D721Med (cell line): ENCODE data around the gene CD5L.

Experiments
- DNase-seq: peaks from one replicate; pipeline ENCODE4 v3.0.0; 2011; ENCODE audit warnings: low spot score; ENCODE audit not compliant: insufficient read length
- FAIRE-seq: peaks from 2 replicates; lab custom pipeline; 2011; peaks lifted over from hg19 to GRCh38; lab: Jason Lieb, UNC
- TF ChIP-seq, protein P1 (sequence below): IDR thresholded peaks from 2 replicates; pipeline ENCODE4 v1.5.1; 2012; ENCODE audit warnings: mild to moderate bottlenecking, control low read depth; ENCODE audit not compliant: insufficient read depth; ENCODE audit errors: missing control alignments

Gene CD5L

DNA sequence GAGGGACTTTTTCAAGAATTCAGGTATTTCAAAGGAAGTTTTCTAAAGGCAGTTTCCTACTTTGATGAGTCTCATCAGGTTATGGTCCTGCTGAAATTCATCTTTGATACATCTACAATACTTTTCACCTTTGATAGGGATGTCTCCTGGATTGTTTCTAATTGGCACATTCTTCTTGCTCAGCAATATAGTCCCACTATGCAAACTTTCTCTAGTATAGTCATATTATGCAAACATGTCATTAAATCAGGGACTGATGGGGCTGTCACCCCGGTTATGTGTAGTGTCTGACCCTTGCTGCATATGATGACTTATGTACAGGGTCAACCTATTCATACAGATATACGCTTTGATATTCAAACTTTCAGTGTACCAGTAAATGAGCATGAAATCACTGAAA is 21.3 kb downstream of the CD5L start:
- FAIRE-seq, result no peak
- TF ChIP-seq, protein P1, sequence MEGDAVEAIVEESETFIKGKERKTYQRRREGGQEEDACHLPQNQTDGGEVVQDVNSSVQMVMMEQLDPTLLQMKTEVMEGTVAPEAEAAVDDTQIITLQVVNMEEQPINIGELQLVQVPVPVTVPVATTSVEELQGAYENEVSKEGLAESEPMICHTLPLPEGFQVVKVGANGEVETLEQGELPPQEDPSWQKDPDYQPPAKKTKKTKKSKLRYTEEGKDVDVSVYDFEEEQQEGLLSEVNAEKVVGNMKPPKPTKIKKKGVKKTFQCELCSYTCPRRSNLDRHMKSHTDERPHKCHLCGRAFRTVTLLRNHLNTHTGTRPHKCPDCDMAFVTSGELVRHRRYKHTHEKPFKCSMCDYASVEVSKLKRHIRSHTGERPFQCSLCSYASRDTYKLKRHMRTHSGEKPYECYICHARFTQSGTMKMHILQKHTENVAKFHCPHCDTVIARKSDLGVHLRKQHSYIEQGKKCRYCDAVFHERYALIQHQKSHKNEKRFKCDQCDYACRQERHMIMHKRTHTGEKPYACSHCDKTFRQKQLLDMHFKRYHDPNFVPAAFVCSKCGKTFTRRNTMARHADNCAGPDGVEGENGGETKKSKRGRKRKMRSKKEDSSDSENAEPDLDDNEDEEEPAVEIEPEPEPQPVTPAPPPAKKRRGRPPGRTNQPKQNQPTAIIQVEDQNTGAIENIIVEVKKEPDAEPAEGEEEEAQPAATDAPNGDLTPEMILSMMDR, result no peak

GRCh38 chr1:157819896-157820295 is 21.7 kb downstream of the CD5L start, which contains the start of gene FCRL1:
Gene FCRL1 (minus strand): TSS chr1:157820120. CDS start chr1:157820037, 83 bp downstream.
- TF ChIP-seq, protein P1, result no peak
- FAIRE-seq (no peak), DNase-seq (no peak)

More for the DNA sequence above, 21.3 kb downstream of the CD5L start:
- DNase-seq, result no peak

DNA sequence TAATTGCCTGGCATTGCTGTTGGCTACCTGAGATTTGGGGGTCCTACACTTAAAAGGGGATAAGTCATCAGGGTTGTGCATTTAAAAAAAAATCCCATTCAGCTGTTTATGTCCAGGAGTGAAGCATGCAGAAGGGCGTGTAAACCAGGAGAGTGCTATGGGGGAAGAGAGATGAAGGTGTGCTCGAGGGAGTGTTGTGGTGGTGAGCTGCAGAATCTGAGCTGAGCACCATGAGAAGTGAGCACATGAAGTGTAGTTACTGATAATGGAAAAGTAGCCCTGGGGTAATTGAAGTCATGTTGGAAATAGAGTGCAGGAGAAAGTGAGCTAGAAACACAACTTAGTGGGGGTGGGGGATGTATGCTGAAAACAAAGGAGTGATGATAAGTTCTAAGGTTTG is 22.4 kb downstream of the CD5L start:
- no peak for FAIRE-seq
- TF ChIP-seq, protein P1, result no peak
- no peak for DNase-seq

DNA sequence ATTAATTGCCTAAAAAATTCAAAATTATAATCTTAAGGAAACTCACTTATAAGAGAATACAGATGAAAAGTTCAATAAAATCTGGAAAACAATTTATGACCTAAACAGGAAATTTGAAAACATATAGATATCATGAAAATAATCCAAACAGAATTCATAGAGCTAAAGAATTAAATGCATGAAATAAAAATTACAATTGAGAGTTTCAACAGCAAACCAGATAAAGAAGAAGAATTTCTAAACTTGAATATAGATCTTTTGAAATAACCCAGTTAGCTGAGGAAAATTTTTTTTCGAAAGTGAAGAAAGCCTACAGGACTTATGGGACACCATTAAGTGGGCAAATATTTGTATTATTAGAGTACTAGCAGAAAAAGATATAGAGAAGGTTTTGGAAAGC is 28.3 kb downstream of the CD5L start:
- FAIRE-seq (no peak), DNase-seq (no peak)
- TF ChIP-seq, protein P1, result no peak

DNA sequence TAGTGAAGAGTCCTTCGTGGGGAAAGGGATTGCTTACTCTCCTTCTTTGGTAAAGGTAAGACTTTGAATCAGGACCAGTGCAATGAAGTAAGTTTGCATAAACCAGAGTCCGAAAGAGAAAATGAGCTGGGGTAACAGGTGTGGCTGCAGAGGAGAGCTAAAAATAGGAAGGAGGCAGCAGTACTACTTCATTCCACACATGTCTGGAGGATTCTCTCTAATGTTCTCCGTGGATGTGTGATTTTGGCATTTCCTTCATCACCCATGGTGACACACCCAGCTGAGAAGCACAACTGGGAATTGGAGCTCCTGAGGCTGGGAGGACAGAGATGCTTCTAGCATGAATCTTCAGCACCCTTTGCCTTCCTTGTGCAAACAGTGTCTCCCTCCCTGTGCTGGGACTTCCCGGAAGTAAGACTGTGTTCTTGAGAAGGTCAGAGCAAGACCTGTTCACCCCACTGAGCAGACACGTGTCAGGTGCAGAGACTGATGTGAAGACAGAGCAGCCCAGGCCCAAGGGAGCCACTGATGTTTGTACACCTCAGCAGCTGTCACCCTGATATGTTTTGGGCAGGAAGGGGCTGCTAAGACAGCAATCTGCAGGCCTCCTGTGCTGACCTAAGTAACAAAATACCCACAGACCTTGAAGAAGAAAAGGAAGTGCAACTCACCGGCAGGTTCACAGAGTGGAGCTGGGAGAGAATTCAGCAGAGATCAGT is 35.0 kb downstream of the CD5L start:
- FAIRE-seq, result no peak
- DNase-seq, result no peak
- TF ChIP-seq, protein P1, result no peak

GRCh38 chr1:157803851-157804250 is 37.8 kb downstream of the CD5L start:
- TF ChIP-seq, protein P1, result no peak
- FAIRE-seq (no peak), DNase-seq (no peak)

DNA sequence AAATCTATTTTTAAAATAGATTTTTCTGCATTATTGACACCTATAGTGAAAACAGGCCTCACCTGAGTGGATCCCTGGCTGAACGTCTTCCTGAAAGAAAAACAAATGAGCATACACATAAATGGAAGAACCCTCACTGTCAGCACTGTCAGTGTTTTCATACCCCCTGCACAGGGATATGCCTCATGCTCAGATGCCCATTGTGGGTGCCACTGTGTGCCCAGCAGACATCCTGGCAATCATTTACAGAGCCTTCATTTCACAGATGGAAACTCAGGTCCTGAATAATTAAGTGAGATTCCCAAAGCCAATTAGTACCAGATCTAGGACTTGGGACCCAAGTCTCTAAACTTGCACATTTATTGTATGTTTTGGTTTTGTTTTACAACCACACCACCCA is 41.6 kb downstream of the CD5L start:
- TF ChIP-seq, protein P1, result no peak
- FAIRE-seq (no peak), DNase-seq (no peak)
